ENCODE measurements around the gene PALD1.
"Not testable (repeated sequence)": the region's sequence is repeated elsewhere in the genome, so short reads cannot be mapped to it uniquely, and the experiment has no call there.

Gene PALD1

GRCh38 chr10:70482982-70483760, 4.6 kb downstream of the PALD1 start:
- no peak for DNase-seq

- DNase-seq, result not testable (repeated sequence)
Observed at GRCh38 chr10:70483872-70484271, 5.3 kb downstream of the PALD1 start.

GRCh38 chr10:70487824-70488223, 9.3 kb downstream of the PALD1 start:
- DNase-seq, result no peak

GRCh38 chr10:70490142-70490541, 11.6 kb downstream of the PALD1 start:
- no peak for DNase-seq

- no peak for DNase-seq
Observed at GRCh38 chr10:70491614-70492013, 13.0 kb downstream of the PALD1 start.

- no peak for DNase-seq
Observed at GRCh38 chr10:70492786-70493659, 14.5 kb downstream of the PALD1 start.

- no peak for DNase-seq
Observed at GRCh38 chr10:70493660-70494234, 15.2 kb downstream of the PALD1 start.

- DNase-seq, result no peak
Observed at GRCh38 chr10:70494536-70494935, 16.0 kb downstream of the PALD1 start.

- DNase-seq, result no peak
Observed at GRCh38 chr10:70494966-70495365, 16.4 kb downstream of the PALD1 start.

GRCh38 chr10:70495691-70496261, 17.2 kb downstream of the PALD1 start:
- no peak for DNase-seq

GRCh38 chr10:70496341-70497119, 18.0 kb downstream of the PALD1 start:
- no peak for DNase-seq

GRCh38 chr10:70497120-70497545, 18.6 kb downstream of the PALD1 start:
- no peak for DNase-seq

- no peak for DNase-seq
Observed at GRCh38 chr10:70498970-70499835, 20.6 kb downstream of the PALD1 start.

- no peak for DNase-seq
Observed at GRCh38 chr10:70499836-70500167, 21.2 kb downstream of the PALD1 start.

- DNase-seq, result no peak
Observed at GRCh38 chr10:70500368-70500767, 21.8 kb downstream of the PALD1 start.

- DNase-seq, result no peak
Observed at GRCh38 chr10:70500812-70501301, 22.3 kb downstream of the PALD1 start.

- no peak for DNase-seq
Observed at GRCh38 chr10:70502406-70502805, 23.8 kb downstream of the PALD1 start.

- DNase-seq, result peak; percentile 4
Observed at GRCh38 chr10:70503776-70504175, 25.2 kb downstream of the PALD1 start.

GRCh38 chr10:70504521-70505358, 26.2 kb downstream of the PALD1 start:
- DNase-seq, result no peak

- no peak for DNase-seq
Observed at GRCh38 chr10:70505908-70506307, 27.3 kb downstream of the PALD1 start.

Data from NCI-H1092 treated with DMSO at 0.1 percent for 48 hours (cell line).